MCF 10A (cell line): ENCODE data around the gene ST8SIA3. TPM values are rescaled to one million over a fixed set of nuclear protein-coding genes. Genes with fewer than 3 reads are reported as not detected.

Experiments
- BruUV-seq: library from RNA; stranded (reverse); fragments of 400-500 nt; replicated peaks from 2 replicates; lab custom pipeline; 2021; lab: Mats Ljungman, UMichigan
- CTCF ChIA-PET: fragments of 300-600 bp; sonication (Branson Sonifier 250); formaldehyde crosslinking; extraction: SDS; loops from one replicate; lab custom pipeline; 2021; ENCODE audit warnings: antibody characterized with exemption, inconsistent platforms; lab: Yijun Ruan, JAX
- POLR2A ChIA-PET: fragments of 300-600, 350-650 bp; sonication (Branson Sonifier 250); formaldehyde crosslinking; extraction: SDS; loops from one replicate; lab custom pipeline; 2020; ENCODE audit warnings: antibody characterized with exemption, inconsistent platforms; lab: Yijun Ruan, JAX
- DNase-seq: peaks from one replicate; pipeline ENCODE4 v3.0.0-alpha.2; 2018; ENCODE audit not compliant: unreplicated experiment
- H3K27ac Mint-ChIP-seq: one replicate; pipeline ENCODE4 v1.8.0; 2022; ENCODE audit warnings: mild to moderate bottlenecking, low read depth, mixed read lengths; ENCODE audit not compliant: unreplicated experiment
- H3K27me3 Mint-ChIP-seq: one replicate; pipeline ENCODE4 v1.8.0; 2022; ENCODE audit warnings: mixed read lengths; ENCODE audit not compliant: insufficient read depth, unreplicated experiment
- H3K36me3 Mint-ChIP-seq: one replicate; pipeline ENCODE4 v1.8.0; 2022; ENCODE audit warnings: mild to moderate bottlenecking, moderate library complexity, mixed read lengths; ENCODE audit not compliant: insufficient read depth, unreplicated experiment
- H3K4me1 Mint-ChIP-seq: one replicate; pipeline ENCODE4 v1.8.0; 2022; ENCODE audit warnings: mixed read lengths; ENCODE audit not compliant: insufficient read depth, unreplicated experiment
- H3K4me3 Mint-ChIP-seq: one replicate; pipeline ENCODE4 v1.8.0; 2022; ENCODE audit warnings: mild to moderate bottlenecking, moderate library complexity, mixed read lengths; ENCODE audit not compliant: unreplicated experiment
- H3K9me3 Mint-ChIP-seq: one replicate; pipeline ENCODE4 v1.8.0; 2022; ENCODE audit warnings: mixed read lengths; ENCODE audit not compliant: unreplicated experiment
- CTCF ChIP-seq: fragments of 200-600 bp; IDR thresholded peaks from one replicate; pipeline ENCODE4 v1.8.0; 2022; ENCODE audit warnings: antibody characterized with exemption, mild to moderate bottlenecking; ENCODE audit not compliant: unreplicated experiment
- intact Hi-C: fragments of 100-400 bp; cut with micrococcal nuclease; formaldehyde crosslinking; loops from 2 replicates; pipeline ENCODE4 v1.14.1; 2022
- total RNA-seq: library from RNA; stranded (reverse); gene quantifications from 2 replicates; pipeline ENCODE4 v1.2.3, GENCODE V29; 2022

ST8SIA3 gene
- total RNA-seq, 1 experiment from 2014 or later: not detected

- no peak overlapping the region for H3K27ac Mint-ChIP-seq
- H3K36me3 Mint-ChIP-seq: no peaks in the 10 kb centered on the region
- H3K4me3 Mint-ChIP-seq: no peak overlapping the region
- no peak for TF ChIP-seq CTCF
- ChIA-PET POLR2A (interaction anchor here (0.7 kb wide), 1 partner anchor 56 kb away, joined by 3 read pairs; no protein-coding TSS in a partner anchor), CTCF (interaction anchor here (0.6 kb wide), 1 partner anchor 140 kb away, joined by 3 read pairs; no protein-coding TSS in a partner anchor)
- H3K27me3 Mint-ChIP-seq: peaks cover 25% of the 10 kb centered on the region
- BruUV-seq: no TSS peak
- no peak for DNase-seq
- H3K9me3 Mint-ChIP-seq: no peaks in the 10 kb centered on the region
- intact Hi-C loops: no loop called here
- H3K4me1 Mint-ChIP-seq: no peaks in the 10 kb centered on the region
Observed at GRCh38 chr18:57325491-57326166, 26.7 kb upstream of the ST8SIA3 start.

- no TSS peak for BruUV-seq
- POLR2A ChIA-PET: no interaction called here
- DNase-seq: no peak
- Mint-ChIP-seq H3K27me3 (peaks cover 25% of the 10 kb centered on the region), H3K36me3 (no peaks in the 10 kb centered on the region), H3K4me3 (no peak overlapping the region), H3K27ac (no peak overlapping the region), H3K9me3 (no peaks in the 10 kb centered on the region), H3K4me1 (peaks cover 7% of the 10 kb centered on the region)
- intact Hi-C loops: no loop called here
- CTCF ChIA-PET: interaction anchor here (0.7 kb wide), 1 partner anchor 404 kb away, joined by 3 read pairs; no protein-coding TSS in a partner anchor
- TF ChIP-seq CTCF: no peak
Observed at GRCh38 chr18:57326718-57327323, 25.5 kb upstream of the ST8SIA3 start.

GRCh38 chr18:57328665-57329064 is 23.7 kb upstream of the ST8SIA3 start:
- Mint-ChIP-seq H3K27ac (no peak overlapping the region), H3K4me1 (peaks cover 8% of the 10 kb centered on the region), H3K9me3 (no peaks in the 10 kb centered on the region), H3K4me3 (no peak overlapping the region), H3K36me3 (no peaks in the 10 kb centered on the region), H3K27me3 (peaks cover 22% of the 10 kb centered on the region)
- no peak for DNase-seq
- CTCF ChIA-PET: no interaction called here
- TF ChIP-seq CTCF: no peak
- intact Hi-C loops: no loop called here
- no TSS peak for BruUV-seq
- POLR2A ChIA-PET: interaction anchor here (0.6 kb wide), 1 partner anchor 292 kb away, joined by 3 read pairs; no protein-coding TSS in a partner anchor

GRCh38 chr18:57329856-57330255 is 22.5 kb upstream of the ST8SIA3 start:
- ChIA-PET CTCF (interaction anchor here (0.5 kb wide), 1 partner anchor 230 kb away, joined by 3 read pairs; no protein-coding TSS in a partner anchor), POLR2A (no interaction called here)
- no peak overlapping the region for H3K27ac Mint-ChIP-seq
- H3K36me3 Mint-ChIP-seq: no peaks in the 10 kb centered on the region
- H3K4me3 Mint-ChIP-seq: no peak overlapping the region
- H3K27me3 Mint-ChIP-seq: peaks cover 10% of the 10 kb centered on the region
- no TSS peak for BruUV-seq
- no peak for DNase-seq
- H3K4me1 Mint-ChIP-seq: peaks cover 8% of the 10 kb centered on the region
- H3K9me3 Mint-ChIP-seq: no peaks in the 10 kb centered on the region
- no peak for TF ChIP-seq CTCF
- intact Hi-C loops: no loop called here
